HCT116 (cell line): ENCODE data around the gene BMP5. TPM values are rescaled to one million over a fixed set of nuclear protein-coding genes. Genes with fewer than 3 reads are reported as not detected.

Experiments used
- ATAC-seq: fragments of 200-7000 bp; cut with Tn5 transposase; 2 replicates; pipeline ENCODE4 v1.9.1; 2020; ENCODE audit warnings: mild to moderate bottlenecking, moderate library complexity
- BruUV-seq: library from RNA; stranded (reverse); fragments of 400-500 nt; replicated peaks from 2 replicates; lab custom pipeline; 2021; lab: Mats Ljungman, UMichigan
- CTCF ChIA-PET: fragments of 300-600 bp; sonication (Branson Sonifier 250); formaldehyde crosslinking; loops from one replicate; lab custom pipeline; 2021; ENCODE audit warnings: antibody characterized with exemption; lab: Charles Lee
- POLR2A ChIA-PET: fragments of 300-600, 350-600 bp; sonication (Branson Sonifier 250); formaldehyde crosslinking; loops from one replicate; lab custom pipeline; 2021; ENCODE audit warnings: antibody characterized with exemption; lab: Charles Lee
- RAD21 ChIA-PET, 2 experiments: fragments of 300-600 bp; sonication (Branson Sonifier 250); formaldehyde crosslinking; loops; one replicate each; lab custom pipeline; 2023; ENCODE audit warnings: low total read pairs in 2 of 2; ENCODE audit not compliant: uncharacterized antibody in 2 of 2, unreplicated experiment in 2 of 2, low non-redundant PET in 1 of 2; lab: Charles Lee
- DNase-seq: peaks from one replicate; pipeline ENCODE4 v3.0.0-alpha.2; 2010; ENCODE audit warnings: low read depth, low spot score
- H2AFZ ChIP-seq: fragments of 200-600 bp; shearing (Covaris generic), sonication (generic); 2 replicates; pipeline ENCODE4 v1.6.1; 2017; ENCODE audit warnings: low read depth, mixed run types, mixed read lengths, antibody characterized with exemption, low read length; ENCODE audit not compliant: poor library complexity, severe bottlenecking
- H3K27ac ChIP-seq: 2 replicates; pipeline ENCODE4 v1.5.1; 2012; ENCODE audit warnings: low read depth, low read length
- H3K27me3 ChIP-seq: fragments of 200-600 bp; sonication (generic); 2 replicates; pipeline ENCODE4 v1.6.1; 2016; ENCODE audit warnings: mixed run types, low read length, mixed read lengths; ENCODE audit not compliant: insufficient read depth
- H3K36me3 ChIP-seq, 2 experiments: fragments of 200-500 bp in 1 of 2; fragments of 200-600 bp in 1 of 2; sonication (Bioruptor generic) in 1 of 2; sonication (generic) in 1 of 2; 2 replicates each; pipeline versions ENCODE4 v1.5.1 to v1.6.1; 2014 to 2016; ENCODE audit warnings: low read length in 2 of 2, inconsistent platforms in 1 of 2, mixed read lengths in 1 of 2, mixed run types in 1 of 2; ENCODE audit not compliant: insufficient read depth in 2 of 2, control insufficient read depth in 1 of 2
- H3K4me1 ChIP-seq, 2 experiments: fragments of 200-600 bp in 1 of 2; sonication (generic) in 1 of 2; 2 replicates each; pipeline versions ENCODE4 v1.5.1 to v1.6.1; 2012 to 2017; ENCODE audit warnings: low read length in 2 of 2, inconsistent platforms in 1 of 2, mild to moderate bottlenecking in 1 of 2, mixed read lengths in 1 of 2, mixed run types in 1 of 2, moderate library complexity in 1 of 2; ENCODE audit not compliant: insufficient read depth in 2 of 2, control insufficient read depth in 1 of 2
- H3K4me2 ChIP-seq: fragments of 200-600 bp; sonication (generic); 2 replicates; pipeline ENCODE4 v1.6.1; 2017; ENCODE audit warnings: mixed run types, low read length, mixed read lengths
- H3K4me3 ChIP-seq, 2 experiments: fragments of 200-600 bp in 1 of 2; sonication (generic) in 1 of 2; replicated peaks in 1 of 2; 2 replicates each; pipeline ENCODE4 v1.5.1; 2011 to 2016; ENCODE audit warnings: low read length in 2 of 2, control low read depth in 1 of 2, low read depth in 1 of 2, mild to moderate bottlenecking in 1 of 2, mixed read lengths in 1 of 2, mixed run types in 1 of 2
- H3K79me2 ChIP-seq: fragments of 200-600 bp; sonication (generic); 2 replicates; pipeline ENCODE4 v1.6.1; 2017; ENCODE audit warnings: mild to moderate bottlenecking, mixed run types, low read length, moderate library complexity, mixed read lengths; ENCODE audit not compliant: insufficient read depth
- H3K9ac ChIP-seq: fragments of 200-600 bp; sonication (generic); 2 replicates; pipeline ENCODE4 v1.6.1; 2016; ENCODE audit warnings: low read length, mixed read lengths
- H3K9me2 ChIP-seq: fragments of 200-600 bp; sonication (generic), shearing (Covaris generic); 2 replicates; pipeline ENCODE4 v1.6.1; 2017; ENCODE audit warnings: mixed run types, mild to moderate bottlenecking, moderate library complexity; ENCODE audit not compliant: insufficient read depth
- H3K9me3 ChIP-seq, 2 experiments: fragments of 200-500 bp in 1 of 2; fragments of 200-600 bp in 1 of 2; sonication (Bioruptor generic) in 1 of 2; sonication (generic) in 1 of 2; 2 replicates each; pipeline ENCODE4 v1.6.1; 2014 to 2017; ENCODE audit warnings: low read length in 2 of 2, mixed read lengths in 2 of 2, inconsistent platforms in 1 of 2, low read depth in 1 of 2, mild to moderate bottlenecking in 1 of 2, mixed run types in 1 of 2, moderate library complexity in 1 of 2; ENCODE audit not compliant: control insufficient read depth in 1 of 2, insufficient read depth in 1 of 2
- H4K20me1 ChIP-seq: fragments of 200-600 bp; sonication (generic), shearing (Covaris generic); 2 replicates; pipeline ENCODE4 v1.6.1; 2017; ENCODE audit warnings: mixed run types, mild to moderate bottlenecking, moderate library complexity; ENCODE audit not compliant: insufficient read depth
- CBX3 ChIP-seq: IDR thresholded peaks from 2 replicates; pipeline ENCODE4 v1.6.1; 2012; ENCODE audit warnings: low read depth
- CEBPB ChIP-seq: IDR thresholded peaks from 2 replicates; pipeline ENCODE4 v1.6.1; 2012; ENCODE audit warnings: low read depth
- CTCF ChIP-seq, 3 experiments: fragments of 200-600 bp in 1 of 3; sonication (generic) in 1 of 3; IDR thresholded peaks in 2 of 3; conservative IDR thresholded peaks in 1 of 3; 2 replicates each; pipeline ENCODE4 v1.5.1; 2012 to 2017; ENCODE audit warnings: low read depth in 2 of 3, low read length in 2 of 3, antibody characterized with exemption in 1 of 3, borderline replicate concordance in 1 of 3, control low read depth in 1 of 3, mild to moderate bottlenecking in 1 of 3, mixed read lengths in 1 of 3, mixed run types in 1 of 3, moderate library complexity in 1 of 3; ENCODE audit not compliant: insufficient read depth in 1 of 3
- POLR2AphosphoS5 ChIP-seq: IDR thresholded peaks from 2 replicates; pipeline ENCODE4 v1.6.1; 2011; ENCODE audit warnings: mild to moderate bottlenecking, low read depth, low read length, moderate library complexity
- RAD21 ChIP-seq: IDR thresholded peaks from 2 replicates; pipeline ENCODE4 v1.6.1; 2012; ENCODE audit warnings: low read depth, mild to moderate bottlenecking
- SRF ChIP-seq: IDR thresholded peaks from 2 replicates; pipeline ENCODE4 v1.6.1; 2012; ENCODE audit warnings: low read depth
- intact Hi-C: fragments of 100-400 bp; cut with micrococcal nuclease; formaldehyde crosslinking; loops from 2 replicates; pipeline ENCODE4 v1.10.0; 2022
- total RNA-seq: library from RNA; stranded (reverse); gene quantifications from one replicate; pipeline ENCODE4 v1.2.1, GENCODE V29; 2021; ENCODE audit not compliant: unreplicated experiment
- TF ChIP-seq, protein P1 (sequence below): IDR thresholded peaks from 2 replicates; pipeline ENCODE4 v1.6.1; 2012
- TF ChIP-seq, protein P2 (sequence below): IDR thresholded peaks from 2 replicates; pipeline ENCODE4 v1.6.1; 2011; ENCODE audit warnings: mild to moderate bottlenecking, low read length, moderate library complexity; ENCODE audit not compliant: insufficient replicate concordance; ENCODE audit errors: extremely low read depth
- TF ChIP-seq, protein P3 (sequence below): IDR thresholded peaks from 2 replicates; pipeline ENCODE4 v1.6.1; 2012; ENCODE audit warnings: low read depth

Gene BMP5
- total RNA-seq, 1 experiment from 2014 or later: not detected

DNA sequence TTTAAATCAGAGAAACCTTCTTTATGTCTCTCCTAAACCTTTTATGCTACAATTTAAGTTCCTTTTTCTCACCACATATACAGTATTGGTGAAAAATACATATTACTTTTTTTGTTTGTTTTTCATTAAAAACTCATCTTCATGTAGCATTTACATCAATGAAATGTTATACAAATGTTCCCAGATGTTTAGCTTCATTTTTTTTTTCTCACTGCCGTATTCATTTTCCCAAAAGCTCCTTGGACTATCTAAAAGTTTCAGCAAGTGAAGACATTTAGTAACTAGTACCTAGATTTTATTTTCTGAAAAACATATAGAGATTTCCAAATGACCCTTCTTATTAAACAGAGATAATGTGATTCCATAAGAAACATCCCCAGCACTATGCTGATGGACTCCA lies 128.9 kb downstream of the BMP5 start:
- Histone ChIP-seq H3K4me3 (no peak overlapping the region), H3K4me2 (no peak overlapping the region), H3K27ac (no peak overlapping the region), H3K9me2 (no peaks in the 10 kb centered on the region), H3K9me3 (no peaks in the 10 kb centered on the region), H2AFZ (no peak overlapping the region), H3K4me1 (no peaks in the 10 kb centered on the region), H3K79me2 (no peaks in the 10 kb centered on the region), H3K36me3 (no peaks in the 10 kb centered on the region), H4K20me1 (no peaks in the 10 kb centered on the region), H3K9ac (no peak overlapping the region), H3K27me3 (peaks cover 19% of the 10 kb centered on the region)
- CTCF ChIA-PET: no interaction called here
- BruUV-seq: no TSS peak
- ATAC-seq (no peak), DNase-seq (no peak)
- TF ChIP-seq, protein P1, sequence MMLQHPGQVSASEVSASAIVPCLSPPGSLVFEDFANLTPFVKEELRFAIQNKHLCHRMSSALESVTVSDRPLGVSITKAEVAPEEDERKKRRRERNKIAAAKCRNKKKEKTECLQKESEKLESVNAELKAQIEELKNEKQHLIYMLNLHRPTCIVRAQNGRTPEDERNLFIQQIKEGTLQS: no peak
- TF ChIP-seq, protein P2, sequence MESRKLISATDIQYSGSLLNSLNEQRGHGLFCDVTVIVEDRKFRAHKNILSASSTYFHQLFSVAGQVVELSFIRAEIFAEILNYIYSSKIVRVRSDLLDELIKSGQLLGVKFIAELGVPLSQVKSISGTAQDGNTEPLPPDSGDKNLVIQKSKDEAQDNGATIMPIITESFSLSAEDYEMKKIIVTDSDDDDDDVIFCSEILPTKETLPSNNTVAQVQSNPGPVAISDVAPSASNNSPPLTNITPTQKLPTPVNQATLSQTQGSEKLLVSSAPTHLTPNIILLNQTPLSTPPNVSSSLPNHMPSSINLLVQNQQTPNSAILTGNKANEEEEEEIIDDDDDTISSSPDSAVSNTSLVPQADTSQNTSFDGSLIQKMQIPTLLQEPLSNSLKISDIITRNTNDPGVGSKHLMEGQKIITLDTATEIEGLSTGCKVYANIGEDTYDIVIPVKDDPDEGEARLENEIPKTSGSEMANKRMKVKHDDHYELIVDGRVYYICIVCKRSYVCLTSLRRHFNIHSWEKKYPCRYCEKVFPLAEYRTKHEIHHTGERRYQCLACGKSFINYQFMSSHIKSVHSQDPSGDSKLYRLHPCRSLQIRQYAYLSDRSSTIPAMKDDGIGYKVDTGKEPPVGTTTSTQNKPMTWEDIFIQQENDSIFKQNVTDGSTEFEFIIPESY: no peak
- TF ChIP-seq CBX3 (no peak), SRF (no peak), CTCF (IDR thresholded peaks at IDR 0.05 in 2 of 3, conservative IDR thresholded peaks at IDR 0.05 in 1 of 3; ENCODE audit: borderline replicate concordance in 1 of 3, insufficient read depth in 1 of 3, low read depth in 2 of 3, low read length in 2 of 3) (no peak), CEBPB (no peak), RAD21 (no peak), POLR2AphosphoS5 (no peak)
- TF ChIP-seq, protein P3, sequence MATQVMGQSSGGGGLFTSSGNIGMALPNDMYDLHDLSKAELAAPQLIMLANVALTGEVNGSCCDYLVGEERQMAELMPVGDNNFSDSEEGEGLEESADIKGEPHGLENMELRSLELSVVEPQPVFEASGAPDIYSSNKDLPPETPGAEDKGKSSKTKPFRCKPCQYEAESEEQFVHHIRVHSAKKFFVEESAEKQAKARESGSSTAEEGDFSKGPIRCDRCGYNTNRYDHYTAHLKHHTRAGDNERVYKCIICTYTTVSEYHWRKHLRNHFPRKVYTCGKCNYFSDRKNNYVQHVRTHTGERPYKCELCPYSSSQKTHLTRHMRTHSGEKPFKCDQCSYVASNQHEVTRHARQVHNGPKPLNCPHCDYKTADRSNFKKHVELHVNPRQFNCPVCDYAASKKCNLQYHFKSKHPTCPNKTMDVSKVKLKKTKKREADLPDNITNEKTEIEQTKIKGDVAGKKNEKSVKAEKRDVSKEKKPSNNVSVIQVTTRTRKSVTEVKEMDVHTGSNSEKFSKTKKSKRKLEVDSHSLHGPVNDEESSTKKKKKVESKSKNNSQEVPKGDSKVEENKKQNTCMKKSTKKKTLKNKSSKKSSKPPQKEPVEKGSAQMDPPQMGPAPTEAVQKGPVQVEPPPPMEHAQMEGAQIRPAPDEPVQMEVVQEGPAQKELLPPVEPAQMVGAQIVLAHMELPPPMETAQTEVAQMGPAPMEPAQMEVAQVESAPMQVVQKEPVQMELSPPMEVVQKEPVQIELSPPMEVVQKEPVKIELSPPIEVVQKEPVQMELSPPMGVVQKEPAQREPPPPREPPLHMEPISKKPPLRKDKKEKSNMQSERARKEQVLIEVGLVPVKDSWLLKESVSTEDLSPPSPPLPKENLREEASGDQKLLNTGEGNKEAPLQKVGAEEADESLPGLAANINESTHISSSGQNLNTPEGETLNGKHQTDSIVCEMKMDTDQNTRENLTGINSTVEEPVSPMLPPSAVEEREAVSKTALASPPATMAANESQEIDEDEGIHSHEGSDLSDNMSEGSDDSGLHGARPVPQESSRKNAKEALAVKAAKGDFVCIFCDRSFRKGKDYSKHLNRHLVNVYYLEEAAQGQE: no peak
- intact Hi-C loops: no loop called here
- POLR2A ChIA-PET: no interaction called here
- RAD21 ChIA-PET: no interaction called here
